ENCODE data around the gene CARD11.
A peak's percentile ranks its signal among the peaks of the same experiment; 100 is the strongest.

CARD11 gene

DNA sequence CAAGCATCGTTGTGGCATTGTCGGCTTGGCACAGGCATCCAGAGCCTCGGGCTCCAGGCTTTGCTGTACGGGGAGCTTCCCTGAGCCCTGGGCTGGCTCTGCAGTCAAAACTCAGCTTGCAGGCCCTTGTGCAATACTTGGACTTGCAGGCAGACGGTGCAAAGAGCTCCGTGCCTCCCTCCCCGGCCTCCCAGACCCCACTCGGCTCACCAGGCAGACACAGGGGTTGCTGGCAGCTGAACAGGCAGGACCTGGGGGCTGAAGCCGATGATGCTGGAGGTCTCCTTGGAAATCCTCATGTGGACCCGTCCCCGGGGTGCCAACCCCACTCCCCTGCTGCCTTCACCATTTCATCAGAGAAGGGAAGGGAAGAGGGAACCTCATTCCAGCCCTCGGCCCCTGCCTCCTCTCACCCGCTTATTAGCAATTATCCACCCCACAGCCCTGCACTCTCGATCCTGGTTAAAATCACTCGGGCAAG, 139.9 kb downstream of the CARD11 start:
- no peak for DNase-seq (ENCODE audit: low spot score)
- in situ Hi-C loops (cut with MboI; ENCODE audit: low pct_unique_long_range_greater_than_20kb, low sequenced_read_pairs, unreplicated experiment), result no loop called here
- TF ChIP-seq, protein P1, sequence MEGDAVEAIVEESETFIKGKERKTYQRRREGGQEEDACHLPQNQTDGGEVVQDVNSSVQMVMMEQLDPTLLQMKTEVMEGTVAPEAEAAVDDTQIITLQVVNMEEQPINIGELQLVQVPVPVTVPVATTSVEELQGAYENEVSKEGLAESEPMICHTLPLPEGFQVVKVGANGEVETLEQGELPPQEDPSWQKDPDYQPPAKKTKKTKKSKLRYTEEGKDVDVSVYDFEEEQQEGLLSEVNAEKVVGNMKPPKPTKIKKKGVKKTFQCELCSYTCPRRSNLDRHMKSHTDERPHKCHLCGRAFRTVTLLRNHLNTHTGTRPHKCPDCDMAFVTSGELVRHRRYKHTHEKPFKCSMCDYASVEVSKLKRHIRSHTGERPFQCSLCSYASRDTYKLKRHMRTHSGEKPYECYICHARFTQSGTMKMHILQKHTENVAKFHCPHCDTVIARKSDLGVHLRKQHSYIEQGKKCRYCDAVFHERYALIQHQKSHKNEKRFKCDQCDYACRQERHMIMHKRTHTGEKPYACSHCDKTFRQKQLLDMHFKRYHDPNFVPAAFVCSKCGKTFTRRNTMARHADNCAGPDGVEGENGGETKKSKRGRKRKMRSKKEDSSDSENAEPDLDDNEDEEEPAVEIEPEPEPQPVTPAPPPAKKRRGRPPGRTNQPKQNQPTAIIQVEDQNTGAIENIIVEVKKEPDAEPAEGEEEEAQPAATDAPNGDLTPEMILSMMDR (IDR thresholded peaks at IDR 0.05; ENCODE audit: extremely low read depth, insufficient read depth, missing control alignments), result no peak

DNA sequence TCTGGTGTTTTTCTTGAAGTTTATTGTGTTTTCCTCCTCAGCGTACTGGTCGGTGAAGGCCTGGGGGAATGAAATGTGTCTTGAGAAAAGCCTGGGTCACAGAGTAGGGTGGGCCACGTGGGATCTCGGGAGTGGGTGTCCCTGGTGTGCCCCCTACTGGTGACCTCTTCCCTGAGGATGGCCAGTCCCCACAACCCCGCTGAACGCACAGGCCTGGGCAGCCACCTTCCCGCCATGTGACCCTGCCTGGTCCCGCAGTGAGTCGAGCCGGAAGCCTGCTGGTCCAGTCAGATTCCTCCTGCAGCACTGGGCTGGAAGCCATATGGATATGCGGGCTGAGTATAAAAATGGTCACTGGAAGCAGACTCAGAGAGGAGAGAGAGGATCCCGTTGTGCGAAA, 146.6 kb downstream of the CARD11 start:
- in situ Hi-C loops (cut with MboI; ENCODE audit: low pct_unique_long_range_greater_than_20kb, low sequenced_read_pairs, unreplicated experiment), result no loop called here
- TF ChIP-seq, protein P1 (IDR thresholded peaks at IDR 0.05; ENCODE audit: extremely low read depth, insufficient read depth, missing control alignments), result no peak
- DNase-seq (ENCODE audit: low spot score), result no peak

DNA sequence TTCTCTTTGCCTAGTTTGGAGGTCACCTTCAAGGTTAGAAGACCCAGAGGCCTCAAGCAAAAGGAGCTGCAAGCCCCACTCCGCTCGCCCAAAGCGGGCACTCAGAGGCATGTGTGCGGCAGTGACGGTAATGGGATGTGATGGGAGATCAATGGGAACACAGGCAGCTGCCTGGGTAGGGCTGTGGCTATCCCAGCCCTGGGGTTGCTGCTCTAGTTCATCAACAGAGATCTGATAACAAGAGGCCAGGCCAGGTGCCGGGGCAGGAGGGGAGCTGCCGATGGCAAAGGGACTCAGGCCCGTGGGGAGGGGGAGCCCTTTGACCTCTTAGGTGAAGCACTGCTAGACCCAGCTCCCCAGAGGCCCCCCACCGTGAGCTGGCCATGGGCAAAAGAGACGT, 147.5 kb downstream of the CARD11 start:
- TF ChIP-seq, protein P1 (IDR thresholded peaks at IDR 0.05; ENCODE audit: extremely low read depth, insufficient read depth, missing control alignments), result no peak
- in situ Hi-C loops (cut with MboI; ENCODE audit: low pct_unique_long_range_greater_than_20kb, low sequenced_read_pairs, unreplicated experiment), result no loop called here
- DNase-seq (ENCODE audit: low spot score), result no peak

DNA sequence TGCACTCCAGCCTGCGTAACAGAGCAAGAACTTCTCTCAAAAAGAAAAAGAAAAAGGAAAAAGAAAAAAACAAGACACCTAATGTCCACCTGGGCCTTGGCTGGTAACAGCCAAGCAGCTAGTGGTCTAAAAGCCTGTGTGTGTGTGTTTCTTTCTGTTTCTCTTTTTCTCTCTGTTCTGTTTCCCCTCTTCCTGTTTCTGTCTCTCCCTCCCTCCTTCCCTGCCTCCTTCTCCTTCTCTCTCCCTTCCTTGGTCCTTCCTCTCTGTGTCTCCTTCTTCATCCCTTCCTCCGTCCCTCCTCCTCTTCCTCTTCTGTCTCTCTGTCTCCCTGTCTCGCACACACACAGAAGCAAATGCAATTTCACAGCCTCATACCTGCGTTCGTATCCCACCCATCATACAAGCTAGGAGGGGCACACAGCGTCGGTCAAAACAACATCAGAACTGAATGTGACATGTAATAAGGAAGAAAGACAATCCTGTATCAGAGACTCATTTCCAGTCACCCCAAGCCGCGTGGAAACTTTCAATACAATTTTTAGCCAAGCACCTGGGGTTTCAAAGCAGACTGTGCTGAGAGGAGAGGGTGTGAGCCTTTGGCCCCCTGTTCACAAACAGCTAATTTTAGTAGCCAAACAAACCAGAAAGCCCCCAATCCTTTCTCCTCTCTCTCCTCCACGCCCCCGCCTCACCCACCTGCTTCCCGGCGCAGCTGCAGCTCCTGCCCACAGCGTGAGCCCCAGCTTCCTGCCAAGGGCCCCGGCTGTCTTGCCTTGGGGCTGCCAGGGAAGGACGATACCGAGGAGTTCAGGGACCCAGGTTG, 149.3 kb downstream of the CARD11 start:
- TF ChIP-seq, protein P1 (IDR thresholded peaks at IDR 0.05; ENCODE audit: extremely low read depth, insufficient read depth, missing control alignments), result no peak
- peak; percentile 76 for DNase-seq (ENCODE audit: low spot score)
- in situ Hi-C loops (cut with MboI; ENCODE audit: low pct_unique_long_range_greater_than_20kb, low sequenced_read_pairs, unreplicated experiment), result no loop called here

DNA sequence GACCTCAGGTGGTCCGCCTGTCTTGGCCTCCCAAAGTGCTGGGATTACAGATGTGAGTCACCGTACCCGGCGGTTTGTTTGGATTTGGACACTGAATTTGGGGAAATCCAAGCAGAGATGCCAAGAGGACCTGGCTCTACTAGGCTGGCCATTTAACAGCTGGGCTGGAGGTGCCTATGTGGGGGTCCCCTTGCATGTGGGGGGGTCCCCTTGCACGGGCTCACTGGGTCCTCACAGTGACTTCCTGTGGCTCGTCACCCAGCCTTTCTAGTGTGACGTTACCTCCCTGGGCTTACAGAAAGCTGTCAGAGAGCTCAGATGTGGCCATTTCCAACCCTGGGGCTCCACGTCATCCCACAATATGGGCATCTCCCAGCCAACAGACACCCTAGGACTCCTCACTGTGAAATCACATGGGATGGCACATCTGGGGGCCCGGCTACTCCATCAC, 150.2 kb downstream of the CARD11 start:
- DNase-seq (ENCODE audit: low spot score), result peak; percentile 73
- TF ChIP-seq, protein P1 (IDR thresholded peaks at IDR 0.05; ENCODE audit: extremely low read depth, insufficient read depth, missing control alignments), result no peak
- in situ Hi-C loops (cut with MboI; ENCODE audit: low pct_unique_long_range_greater_than_20kb, low sequenced_read_pairs, unreplicated experiment), result no loop called here

GRCh38 chr7:2892549-2892948, 151.1 kb downstream of the CARD11 start:
- no peak for DNase-seq (ENCODE audit: low spot score)
- TF ChIP-seq, protein P1 (IDR thresholded peaks at IDR 0.05; ENCODE audit: extremely low read depth, insufficient read depth, missing control alignments), result no peak
- in situ Hi-C loops (cut with MboI; ENCODE audit: low pct_unique_long_range_greater_than_20kb, low sequenced_read_pairs, unreplicated experiment), result no loop called here

All from GM13977 (cell line).